GM12872 (cell line): ENCODE results near the gene NDUFV2.

Experiments used
- CTCF ChIP-seq: IDR thresholded peaks from 3 replicates; pipeline ENCODE4 v1.5.1; 2011; ENCODE audit warnings: low read depth, mild to moderate bottlenecking, low read length, moderate library complexity; ENCODE audit not compliant: insufficient read depth

Gene NDUFV2

GRCh38 chr18:9101730-9102507 is 580 bp upstream of the NDUFV2 start:
- TF ChIP-seq CTCF = no peak

GRCh38 chr18:9103376-9103873 is 926 bp downstream of the NDUFV2 start:
- TF ChIP-seq CTCF = 0 out of 3 replicates have a peak, but pooled peaks have one; percentile 2

GRCh38 chr18:9104244-9104901 is 1.9 kb downstream of the NDUFV2 start:
- no peak for TF ChIP-seq CTCF

GRCh38 chr18:9105420-9105819 is 2.9 kb downstream of the NDUFV2 start:
- TF ChIP-seq CTCF = no peak

GRCh38 chr18:9106094-9106493 is 3.6 kb downstream of the NDUFV2 start:
- TF ChIP-seq CTCF = no peak

GRCh38 chr18:9106800-9107584 is 4.5 kb downstream of the NDUFV2 start:
- TF ChIP-seq CTCF = no peak

GRCh38 chr18:9108911-9109310 is 6.4 kb downstream of the NDUFV2 start:
- TF ChIP-seq CTCF = no peak
